Midbrain (tissue), 1 donor: Measurements from ENCODE around the gene MRPL41.
"Not testable (repeated sequence)": the region's sequence is repeated elsewhere in the genome, so short reads cannot be mapped to it uniquely, and the experiment has no call there.

ENCODE experiments used
- DNase-seq: peaks from one replicate; lab custom pipeline; 2025; lab: John Stamatoyannopoulos, UW

MRPL41 gene

DNA sequence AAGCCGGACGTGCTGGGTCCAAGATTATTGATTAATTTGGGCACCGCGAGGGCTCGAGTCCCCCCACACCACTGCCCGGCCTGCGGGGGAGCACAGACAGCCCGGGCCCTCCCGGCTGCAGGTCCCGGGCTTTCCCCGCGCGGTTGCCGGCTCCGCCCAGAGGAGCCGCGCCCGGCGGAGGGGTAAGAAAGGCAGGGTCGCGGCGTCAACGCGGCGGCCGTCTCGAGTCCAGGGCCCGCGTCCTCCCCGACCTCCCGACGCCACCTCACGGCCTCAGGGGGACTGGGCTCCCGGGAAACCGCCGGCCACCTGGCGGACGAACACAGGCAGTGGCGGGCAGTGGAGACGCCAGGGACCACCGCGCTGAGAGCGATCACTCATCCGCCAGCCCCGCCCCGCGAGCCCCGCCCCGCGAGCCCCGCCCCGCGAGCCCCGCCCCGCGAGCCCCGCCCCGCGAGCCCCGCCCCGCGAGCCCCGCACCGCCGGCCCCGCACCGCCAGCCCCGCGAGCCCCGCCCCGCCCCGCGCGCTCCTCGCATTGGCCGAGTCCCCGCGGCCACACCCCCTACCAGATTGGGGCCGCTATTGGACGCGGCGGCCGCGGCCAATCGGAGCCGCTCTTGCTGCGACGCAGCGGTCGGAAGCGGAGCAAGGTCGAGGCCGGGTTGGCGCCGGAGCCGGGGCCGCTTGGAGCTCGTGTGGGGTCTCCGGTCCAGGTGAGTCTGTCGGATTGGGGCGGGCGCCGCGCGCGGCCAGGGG lies at the start of gene MRPL41:
MRPL41 (plus strand) TSS at position 616 of the 758 bp plus-strand sequence. CDS start 203 bp downstream, outside the sequence.
- DNase-seq, result peak; percentile 87

DNA sequence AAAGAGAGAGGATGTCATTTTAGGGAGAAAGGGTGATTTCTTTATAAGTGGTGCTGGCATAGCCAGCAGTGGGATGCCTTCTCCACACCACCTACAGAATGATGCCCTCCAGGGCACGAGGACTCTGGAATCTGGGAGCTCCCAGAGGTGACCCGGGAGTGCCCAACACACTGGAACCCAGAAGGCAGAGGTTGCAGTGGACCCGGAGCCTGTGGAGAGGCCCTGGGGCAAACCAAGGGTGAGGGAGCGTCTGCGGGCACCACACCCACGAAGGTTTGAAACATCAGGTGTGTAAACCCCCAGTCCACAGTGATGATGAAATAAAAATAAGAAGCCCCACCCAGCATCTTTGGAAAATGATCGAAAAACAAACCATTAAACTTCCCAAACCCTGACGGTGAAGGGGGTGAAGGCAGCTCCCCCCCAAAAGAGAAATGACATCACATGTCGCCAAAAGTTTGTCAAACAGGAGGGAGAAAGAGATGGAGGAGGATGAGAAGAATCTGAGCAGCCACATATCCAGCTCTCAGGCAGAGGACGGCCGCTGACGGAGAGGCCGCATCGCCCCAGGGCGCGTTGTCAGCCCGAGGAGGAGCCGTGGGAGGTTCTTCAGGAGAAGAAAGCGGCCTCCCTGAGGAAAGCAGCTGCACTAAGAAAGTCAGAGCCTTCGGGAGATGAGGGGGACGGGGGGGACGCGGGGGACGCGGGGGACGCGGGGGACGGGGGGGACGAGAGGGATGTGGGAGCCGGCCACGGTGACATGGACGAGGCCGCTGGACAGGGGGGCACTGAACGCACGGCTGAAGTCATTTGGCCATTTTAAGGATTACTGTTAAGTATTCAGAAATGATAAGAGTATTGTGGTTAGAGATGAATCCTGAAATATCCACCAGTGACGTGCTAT lies 49.4 kb upstream of the MRPL41 start:
- DNase-seq, result no peak

DNA sequence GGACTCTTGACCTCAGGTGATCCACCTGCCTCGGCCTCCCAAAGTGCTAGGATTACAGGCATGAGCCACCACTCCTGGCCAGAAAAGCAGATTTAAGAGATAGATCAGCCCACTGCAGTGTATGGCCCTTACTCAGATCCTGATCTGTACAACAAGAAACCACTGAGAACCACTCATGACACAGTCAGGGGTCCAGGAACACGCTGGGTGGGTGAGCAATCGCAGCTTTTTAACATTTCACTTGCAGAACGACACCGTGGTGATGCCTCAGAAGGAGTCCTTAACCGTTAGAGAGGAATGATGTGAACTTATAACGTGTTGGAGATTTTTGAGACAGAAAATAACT lies 47.3 kb upstream of the MRPL41 start:
- DNase-seq, result no peak

DNA sequence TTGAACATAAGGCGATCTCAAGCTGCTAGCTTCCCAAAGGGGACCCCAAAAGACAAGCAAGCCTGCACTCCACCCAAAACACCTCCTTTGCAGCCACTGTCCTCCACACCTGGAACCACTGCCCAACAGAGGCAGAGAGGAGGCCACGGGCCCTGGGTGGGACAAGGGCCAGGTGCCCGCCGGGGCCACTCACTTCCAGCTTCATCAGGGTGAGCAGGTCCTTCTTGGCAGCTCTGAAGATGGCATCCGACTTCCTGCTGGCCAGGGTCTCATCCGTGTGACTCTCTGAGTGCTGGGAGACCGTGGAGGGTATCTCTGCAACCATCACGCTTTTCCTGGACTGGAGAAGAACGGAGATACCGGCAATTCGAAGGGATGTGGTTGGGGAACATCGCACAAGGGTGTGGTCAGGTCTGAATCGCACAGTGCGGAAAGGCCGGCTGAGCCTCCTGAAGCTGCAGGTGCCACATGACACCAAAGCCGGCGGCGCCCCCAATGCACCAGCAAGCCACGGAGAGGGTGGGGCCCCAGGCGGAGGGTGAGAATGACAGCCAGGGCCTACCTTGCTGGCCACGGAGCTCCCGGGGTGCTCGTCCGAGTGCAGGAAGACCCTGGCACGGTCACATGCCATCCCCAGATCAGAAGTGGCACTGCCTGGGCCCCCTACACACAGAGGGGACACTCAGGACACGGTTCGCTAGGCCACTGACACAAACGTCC lies 46.1 kb upstream of the MRPL41 start:
- no peak for DNase-seq

DNA sequence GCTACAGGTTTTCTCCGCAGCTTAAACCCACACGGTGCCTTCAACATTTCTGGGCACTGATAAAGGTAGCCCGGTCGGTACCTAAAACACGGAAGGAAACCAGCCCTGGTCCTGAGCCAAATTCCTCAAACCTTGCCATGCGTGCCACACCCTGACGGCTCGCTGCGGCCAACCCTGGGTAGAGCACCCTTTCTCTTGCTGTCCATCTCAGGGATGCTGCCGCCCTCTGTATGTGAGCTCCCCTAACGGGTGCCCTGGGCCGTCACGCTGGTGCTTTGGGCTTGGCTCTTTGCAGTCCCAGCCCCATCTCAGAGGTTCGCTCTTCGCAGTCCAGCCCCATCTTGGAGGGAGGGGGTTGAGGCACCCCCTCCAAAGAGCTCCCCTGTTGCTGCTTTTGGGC lies 45.4 kb upstream of the MRPL41 start:
- no peak for DNase-seq

- no peak for DNase-seq
Observed at GRCh38 chr9:137506702-137507171, 44.9 kb upstream of the MRPL41 start.

- no peak for DNase-seq
Observed at GRCh38 chr9:137509198-137509597, 42.5 kb upstream of the MRPL41 start.

- DNase-seq, result not testable (repeated sequence)
Observed at GRCh38 chr9:137511126-137511525, 40.6 kb upstream of the MRPL41 start.

GRCh38 chr9:137511758-137512463 lies 39.8 kb upstream of the MRPL41 start:
- no peak for DNase-seq

DNA sequence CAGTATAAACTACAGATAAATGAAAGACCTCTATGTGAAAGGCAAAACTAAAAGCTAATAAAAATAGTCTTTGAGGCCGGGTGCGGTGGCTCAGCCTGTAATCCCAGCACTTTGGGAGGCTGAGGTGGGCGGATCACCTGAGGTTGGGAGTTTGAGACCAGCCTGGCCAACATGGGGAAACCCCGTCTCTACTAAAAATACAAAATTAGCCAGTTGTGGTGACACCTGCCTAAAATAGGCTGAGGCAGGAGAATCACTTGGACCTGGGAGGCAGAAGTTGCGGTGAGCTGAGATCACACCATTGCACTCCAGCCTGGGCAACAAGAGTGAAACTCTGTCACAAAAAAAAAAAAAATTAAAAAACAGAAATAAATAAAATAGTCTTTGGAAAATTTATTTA lies 38.5 kb upstream of the MRPL41 start:
- not testable (repeated sequence) for DNase-seq

DNA sequence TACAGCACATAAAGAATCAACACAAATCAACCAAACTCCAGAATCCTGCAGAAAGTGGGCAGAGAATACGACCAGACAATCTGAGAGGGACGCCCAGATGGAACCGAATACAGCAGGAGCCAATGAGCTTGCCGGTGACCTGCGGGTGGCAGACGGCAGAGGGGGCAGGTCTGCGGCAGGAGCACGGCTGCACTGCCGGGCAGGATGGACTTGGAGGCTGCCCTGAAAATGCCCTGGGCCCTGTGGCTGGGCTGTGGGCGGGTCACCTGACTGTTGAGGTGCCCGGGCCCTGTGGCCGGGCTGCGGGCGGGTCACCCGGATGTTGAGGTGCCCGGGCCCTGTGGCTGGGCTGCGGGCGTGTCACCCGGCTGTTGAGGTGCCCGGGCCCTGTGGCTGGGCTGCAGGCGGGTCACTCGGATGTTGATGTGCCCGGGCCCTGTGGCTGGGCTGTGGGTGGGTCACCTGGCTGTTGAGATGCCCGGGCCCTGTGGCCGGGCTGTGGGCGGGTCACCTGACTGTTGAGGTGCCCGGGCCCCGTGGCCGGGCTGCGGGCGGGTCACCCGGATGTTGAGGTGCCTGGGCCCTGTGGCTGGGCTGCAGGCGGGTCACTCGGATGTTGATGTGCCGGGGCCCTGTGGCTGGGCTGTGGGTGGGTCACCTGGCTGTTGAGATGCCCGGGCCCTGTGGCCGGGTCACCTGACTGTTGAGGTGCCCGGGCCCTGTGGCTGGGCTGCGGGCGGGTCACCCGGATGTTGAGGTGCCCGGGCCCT lies 37.7 kb upstream of the MRPL41 start:
- DNase-seq, result not testable (repeated sequence)

DNA sequence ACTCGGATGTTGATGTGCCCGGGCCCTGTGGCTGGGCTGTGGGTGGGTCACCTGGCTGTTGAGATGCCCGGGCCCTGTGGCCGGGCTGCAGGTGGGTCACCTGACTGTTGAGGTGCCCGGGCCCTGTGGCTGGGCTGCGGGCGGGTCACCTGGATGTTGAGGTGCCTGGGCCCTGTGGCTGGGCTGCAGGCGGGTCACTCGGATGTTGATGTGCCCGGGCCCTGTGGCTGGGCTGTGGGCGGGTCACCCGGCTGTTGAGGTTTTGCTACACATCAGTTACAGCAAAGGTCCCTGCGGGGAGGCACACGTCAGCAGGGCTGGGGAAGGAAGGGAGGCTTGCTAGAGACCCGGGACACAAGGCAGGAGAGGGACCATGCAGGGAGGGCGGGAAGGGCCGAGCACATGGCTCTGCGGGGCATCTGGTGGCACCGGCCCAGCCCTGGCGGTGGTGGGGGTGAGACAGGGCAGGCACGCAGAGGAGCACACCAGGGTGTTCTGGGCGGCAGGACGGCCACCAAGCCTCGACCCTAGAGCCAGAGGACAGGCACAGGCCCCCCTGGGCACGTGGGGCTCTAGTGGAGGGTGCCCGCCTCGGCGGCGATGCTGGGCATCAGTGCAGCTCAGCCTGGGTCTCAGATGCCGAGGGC lies 36.9 kb upstream of the MRPL41 start:
- DNase-seq, result no peak

GRCh38 chr9:137515338-137515724 lies 36.3 kb upstream of the MRPL41 start:
- DNase-seq, result no peak

DNA sequence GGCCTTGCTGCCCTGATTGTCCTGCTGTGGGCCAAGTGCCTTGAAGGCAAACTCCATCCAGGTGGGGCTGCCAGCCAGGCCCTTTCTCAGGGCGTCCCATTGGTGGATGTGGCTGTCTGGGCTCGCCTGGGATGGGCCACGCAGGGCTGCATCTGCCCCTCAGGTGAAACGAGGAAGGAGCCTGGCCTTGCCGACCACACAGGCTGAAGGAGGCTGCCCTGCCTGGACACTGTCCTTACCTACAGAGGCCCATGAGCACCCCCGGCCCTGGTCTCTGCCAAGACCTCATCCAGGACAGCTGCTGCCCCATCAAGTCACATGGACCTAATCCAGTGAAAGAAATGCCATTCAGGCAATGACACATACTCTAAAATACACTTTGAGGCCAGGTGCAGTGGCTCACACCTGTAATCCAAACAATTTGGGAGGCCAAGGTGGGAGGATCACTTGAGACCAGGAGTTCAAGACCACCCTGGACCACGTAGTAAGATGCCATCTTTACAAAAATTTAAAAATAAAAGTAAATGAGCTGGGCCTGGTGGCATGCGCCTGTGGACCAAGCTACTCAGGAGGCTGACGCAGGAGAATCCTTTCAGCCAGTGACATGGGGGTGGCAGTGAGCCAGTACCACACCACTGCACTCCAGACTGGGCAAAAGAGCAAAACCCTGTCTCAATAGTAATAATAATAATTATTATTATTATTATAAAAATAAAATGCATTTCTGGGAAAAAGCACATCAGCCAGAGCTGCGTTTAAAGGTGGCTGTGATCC lies 35.3 kb upstream of the MRPL41 start:
- DNase-seq, result no peak

DNA sequence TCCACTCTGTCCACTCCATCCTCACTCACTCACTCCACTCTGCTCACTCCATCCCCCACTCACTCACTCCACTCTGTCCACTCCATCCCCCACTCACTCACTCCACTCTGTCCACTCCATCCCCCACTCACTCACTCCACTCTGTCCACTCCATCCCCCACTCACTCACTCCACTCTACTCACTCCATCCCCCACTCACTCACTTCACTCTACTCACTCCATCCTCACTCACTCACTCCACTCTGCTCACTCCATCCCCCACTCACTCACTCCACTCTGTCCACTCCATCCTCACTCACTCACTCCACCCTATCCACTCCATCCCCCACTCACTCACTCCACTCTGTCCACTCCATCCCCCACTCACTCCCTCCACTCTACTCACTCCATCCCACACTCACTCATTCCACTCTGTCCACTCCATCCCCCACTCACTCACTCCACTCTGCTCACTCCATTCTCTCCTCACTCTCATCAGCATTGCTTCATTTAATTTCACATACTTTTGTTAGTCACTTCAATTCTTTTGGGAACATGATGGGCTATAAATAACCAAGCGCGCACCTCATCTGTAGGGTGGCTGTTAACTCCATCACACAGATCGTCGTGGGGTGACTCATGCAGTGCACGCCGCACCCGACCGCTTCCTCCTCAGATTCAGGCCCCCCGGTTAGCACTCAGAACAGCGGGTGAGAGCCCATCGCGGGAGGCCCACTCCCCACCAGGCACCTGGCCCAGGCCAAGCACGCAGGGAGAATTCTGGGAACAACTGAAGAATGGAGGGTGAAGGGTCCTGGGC lies 32.8 kb upstream of the MRPL41 start:
- not testable (repeated sequence) for DNase-seq

DNA sequence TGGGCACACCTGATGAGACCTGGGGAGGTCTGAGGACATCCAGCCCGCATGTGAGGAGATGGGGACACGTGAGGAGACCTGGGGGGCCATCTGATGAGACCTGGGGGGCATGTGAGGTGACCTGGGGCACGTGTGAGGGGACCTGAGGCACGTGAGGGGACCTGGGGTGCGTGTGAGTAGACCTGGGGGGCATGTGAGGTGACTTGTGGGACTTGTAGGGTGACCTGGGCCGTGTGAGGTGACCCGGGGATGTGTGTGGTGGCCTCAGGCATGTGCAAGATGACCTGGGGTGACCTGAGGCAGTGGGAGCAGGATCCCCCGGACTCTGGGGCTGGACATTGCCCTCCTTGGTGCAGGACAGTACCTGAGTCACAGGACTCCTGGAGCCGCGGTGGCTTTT lies 32.1 kb upstream of the MRPL41 start:
- no peak for DNase-seq

DNA sequence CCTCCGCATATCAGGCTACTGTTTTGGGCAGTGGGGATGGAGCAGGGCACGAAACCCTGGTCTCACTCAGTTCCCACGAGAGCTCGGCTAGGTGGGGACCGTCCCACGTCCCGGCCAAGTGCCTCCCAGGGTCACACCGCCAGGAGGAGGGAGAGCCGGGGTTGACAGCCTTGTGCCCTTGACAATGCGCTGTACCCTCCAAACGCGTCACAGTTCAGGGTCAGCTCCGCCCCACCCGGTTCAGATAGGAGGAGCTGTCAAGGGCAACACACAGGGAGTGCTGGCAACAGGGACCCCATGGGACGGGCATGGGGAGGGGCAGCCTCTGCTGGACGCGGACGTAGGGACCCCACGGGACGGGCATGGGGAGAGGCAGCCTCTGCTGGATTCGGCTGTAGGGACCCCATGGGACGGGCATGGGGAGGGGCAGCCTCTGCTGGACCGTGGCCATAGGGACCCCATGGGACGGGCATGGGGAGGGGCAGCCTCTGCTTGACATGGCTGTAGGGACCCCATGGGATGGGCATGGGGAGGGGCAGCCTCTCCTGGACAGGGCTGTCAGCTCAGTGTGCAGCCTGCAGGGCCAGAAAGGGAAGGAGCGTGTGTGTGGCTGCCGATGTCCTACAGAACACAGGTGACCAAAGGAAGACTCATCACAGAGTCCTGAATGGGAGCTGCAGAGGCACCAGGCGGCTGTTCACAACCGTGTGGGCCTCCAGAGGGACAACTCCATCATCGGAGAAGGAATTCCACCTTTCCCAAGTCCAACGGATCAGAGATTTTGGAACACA lies 30.9 kb upstream of the MRPL41 start:
- no peak for DNase-seq

- no peak for DNase-seq
Observed at GRCh38 chr9:137521405-137521985, 30.2 kb upstream of the MRPL41 start.
